Right ventricle myocardium inferior (tissue), 1 donor: Measurements from ENCODE around the gene NRAP. TPM values are rescaled to one million over a fixed set of nuclear protein-coding genes. Genes with fewer than 3 reads are reported as not detected.
A peak's percentile ranks its signal among the peaks of the same experiment; 100 is the strongest.

Source experiments
- ATAC-seq: fragments of 200-7000 bp; cut with Tn5 transposase; one replicate; pipeline ENCODE4 v1.9.1; 2020; ENCODE audit warnings: mild to moderate bottlenecking, moderate library complexity
- DNase-seq: peaks from one replicate; pipeline ENCODE4 v3.0.0; 2021; ENCODE audit errors: missing footprints
- intact Hi-C: fragments of 100-400 bp; cut with DNase I; formaldehyde crosslinking; loops from one replicate; pipeline ENCODE4 v1.11.0; 2022
- total RNA-seq: library from RNA; stranded (reverse); fragmentation: NEBNext Ultra II Directional; extraction: Animal tissue kit (Norgen Biotek cat#: 25700); gene quantifications from one replicate; pipeline ENCODE4 v1.2.1, GENCODE V29; 2021
- donor health status: DM: no; HTN: yes; CAD: no; lungs with severe emphysema.

Gene NRAP
- total RNA-seq, 1 donor from 2014 or later: 1,026 TPM

DNA sequence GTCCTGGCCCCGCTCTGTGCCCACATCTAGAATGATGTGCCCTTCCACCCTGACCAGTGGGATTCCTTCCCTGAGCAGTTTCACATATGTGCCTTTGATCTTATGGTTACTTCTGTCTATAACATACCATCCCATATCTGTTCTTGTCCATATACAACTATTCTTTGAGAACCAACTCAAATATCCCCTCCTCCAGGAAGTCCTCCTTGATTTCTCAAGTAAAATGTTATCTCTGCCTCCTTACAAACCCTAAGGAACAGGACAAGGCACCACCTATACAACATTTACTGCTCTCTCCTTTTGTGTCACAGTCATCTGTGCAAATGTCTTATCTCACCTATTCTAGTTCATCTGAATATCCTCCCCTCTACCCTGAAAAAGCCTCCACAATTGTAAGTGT lies 82.7 kb downstream of the NRAP start:
- DNase-seq: no peak
- no peak for ATAC-seq
- intact Hi-C loops: no loop called here

DNA sequence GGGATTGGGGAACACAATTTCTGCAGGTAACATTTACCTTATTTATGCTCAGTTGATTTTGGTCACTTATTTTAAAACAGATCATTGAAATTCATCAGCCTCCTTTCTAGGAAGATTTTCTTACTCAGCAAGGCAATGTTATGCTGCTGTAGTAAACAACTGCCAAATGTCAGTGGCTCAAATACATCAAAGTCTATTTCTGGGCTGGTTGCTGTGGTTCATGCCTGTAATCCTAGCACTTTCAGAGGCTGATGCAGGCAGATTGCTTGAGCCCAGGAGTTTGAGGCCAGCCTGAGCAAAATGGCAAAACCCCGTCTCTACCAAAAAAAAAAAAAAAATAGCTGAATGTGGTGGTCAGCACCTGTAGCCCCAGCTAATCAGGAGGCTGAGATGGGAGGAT lies 85.1 kb downstream of the NRAP start:
- intact Hi-C loops: no loop called here
- ATAC-seq: no peak
- no peak for DNase-seq

DNA sequence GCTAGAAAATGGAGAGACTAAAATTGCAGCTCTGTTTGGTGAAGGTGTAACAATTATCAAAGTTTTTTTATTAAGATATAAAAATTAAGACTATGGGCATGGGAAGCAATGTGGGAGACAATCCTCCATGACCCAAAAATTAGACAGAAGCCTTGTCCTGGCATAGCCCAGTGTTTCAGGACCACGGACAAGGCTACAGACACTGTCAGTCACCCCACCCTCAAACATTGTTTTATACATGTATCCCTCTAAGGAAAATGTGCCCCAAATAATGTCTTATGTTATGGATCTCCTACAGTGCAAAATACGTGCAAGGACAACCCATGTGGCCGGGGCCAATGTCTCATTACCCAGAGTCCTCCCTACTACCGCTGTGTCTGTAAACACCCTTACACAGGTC lies 87.0 kb downstream of the NRAP start:
- intact Hi-C loops: no loop called here
- no peak for ATAC-seq
- DNase-seq: no peak

DNA sequence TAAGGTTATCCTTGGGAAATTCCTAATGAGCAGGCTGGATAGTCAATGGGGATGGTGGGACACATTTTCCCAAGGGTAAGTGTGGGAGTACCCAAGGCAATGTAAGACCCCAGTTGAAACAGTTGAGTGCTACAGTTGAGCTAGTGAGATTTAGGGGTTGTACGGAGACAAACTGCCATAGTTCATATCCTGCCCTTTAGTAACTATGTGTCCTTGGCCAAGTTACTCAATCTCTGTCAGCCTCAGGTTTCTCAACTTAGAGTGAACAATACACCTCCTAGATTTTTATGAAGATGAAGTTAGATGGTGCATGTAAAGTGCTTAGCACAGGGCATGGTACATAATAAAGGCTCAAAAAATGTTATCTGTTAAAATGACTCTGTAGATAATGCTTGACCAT lies 90.5 kb downstream of the NRAP start:
- intact Hi-C loops: no loop called here
- ATAC-seq: no peak
- DNase-seq: no peak

DNA sequence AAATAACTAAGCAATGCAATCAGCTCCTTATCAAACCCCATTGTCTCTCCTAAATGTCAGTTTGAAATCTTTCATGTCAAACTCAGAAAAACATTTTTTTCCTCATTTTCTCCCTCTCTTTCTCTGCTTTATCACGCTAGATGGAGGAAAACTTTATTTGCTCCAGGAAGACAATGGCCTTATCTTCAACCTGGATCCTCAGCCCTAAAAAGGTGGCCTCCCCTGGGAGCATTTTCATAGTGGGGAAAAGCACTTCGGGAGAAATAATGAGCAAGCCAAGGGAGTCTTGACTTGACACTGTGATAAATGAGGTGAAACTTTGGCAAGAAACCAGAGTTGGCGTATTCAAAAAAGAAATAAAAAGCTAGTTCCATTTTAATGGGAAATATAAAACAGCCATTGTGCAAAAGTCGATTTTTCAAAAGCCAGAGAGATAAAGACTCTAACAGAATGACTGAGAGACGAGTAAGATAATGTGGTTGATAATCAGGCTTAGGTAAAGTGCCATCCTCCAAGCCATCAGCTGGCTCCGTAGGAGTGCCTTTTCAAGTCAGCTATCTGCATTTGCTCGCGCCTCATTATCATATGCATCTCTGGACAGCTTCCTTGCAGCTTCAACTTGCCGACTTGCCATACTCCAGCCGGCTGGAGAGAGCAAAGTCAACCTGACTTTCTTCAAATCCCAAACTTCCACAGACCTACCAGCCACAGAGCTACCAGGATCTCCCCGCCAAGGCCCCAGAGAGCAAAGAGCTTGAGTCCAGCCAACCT lies 91.1 kb downstream of the NRAP start:
- intact Hi-C loops: no loop called here
- DNase-seq (no peak), ATAC-seq (no peak)

DNA sequence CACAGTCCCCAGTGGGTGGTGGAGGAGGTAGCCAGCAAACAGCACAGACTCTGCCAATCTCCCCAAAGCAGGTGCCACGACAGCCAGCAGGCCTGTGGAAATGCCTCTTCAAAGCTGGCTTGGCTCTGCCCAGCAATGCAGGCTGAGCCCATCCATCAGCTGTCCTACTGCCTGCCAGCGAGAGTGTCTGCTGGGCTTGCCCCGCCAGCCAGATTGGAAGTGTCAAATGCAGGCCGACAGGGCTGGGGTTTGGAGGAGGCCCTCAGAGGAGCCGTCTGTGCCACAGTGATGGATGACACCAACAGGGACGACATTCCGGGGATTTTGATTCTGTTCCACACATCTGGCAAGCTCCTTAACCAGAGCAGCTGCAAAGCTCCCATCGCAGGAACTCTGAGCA lies 94.3 kb downstream of the NRAP start:
- intact Hi-C loops: no loop called here
- DNase-seq (peak; percentile 68), ATAC-seq (peak; percentile 84)

DNA sequence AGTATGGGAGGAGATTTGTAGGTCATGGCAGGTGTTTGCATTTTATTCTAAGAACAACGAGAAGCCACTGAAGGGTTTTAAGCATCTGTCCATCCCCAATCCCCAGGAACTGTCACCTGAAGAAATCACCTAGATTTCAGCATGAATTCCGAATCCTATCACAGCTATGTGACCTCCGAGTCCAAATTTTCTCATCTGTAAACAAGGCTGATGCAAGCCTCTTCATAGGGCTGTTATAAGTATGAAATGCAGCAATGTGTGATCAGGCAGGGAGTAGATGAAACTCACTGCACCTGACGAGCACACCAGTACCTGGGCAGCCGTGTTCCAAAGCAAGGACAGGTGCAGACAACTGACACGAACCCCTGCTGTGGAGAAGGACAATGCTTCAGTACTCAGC lies 97.0 kb downstream of the NRAP start:
- intact Hi-C loops: no loop called here
- ATAC-seq (no peak), DNase-seq (no peak)

- DNase-seq: no peak
- intact Hi-C loops: no loop called here
- ATAC-seq: no peak
Measured at GRCh38 chr10:113565364-113565763, 98.5 kb downstream of the NRAP start.

DNA sequence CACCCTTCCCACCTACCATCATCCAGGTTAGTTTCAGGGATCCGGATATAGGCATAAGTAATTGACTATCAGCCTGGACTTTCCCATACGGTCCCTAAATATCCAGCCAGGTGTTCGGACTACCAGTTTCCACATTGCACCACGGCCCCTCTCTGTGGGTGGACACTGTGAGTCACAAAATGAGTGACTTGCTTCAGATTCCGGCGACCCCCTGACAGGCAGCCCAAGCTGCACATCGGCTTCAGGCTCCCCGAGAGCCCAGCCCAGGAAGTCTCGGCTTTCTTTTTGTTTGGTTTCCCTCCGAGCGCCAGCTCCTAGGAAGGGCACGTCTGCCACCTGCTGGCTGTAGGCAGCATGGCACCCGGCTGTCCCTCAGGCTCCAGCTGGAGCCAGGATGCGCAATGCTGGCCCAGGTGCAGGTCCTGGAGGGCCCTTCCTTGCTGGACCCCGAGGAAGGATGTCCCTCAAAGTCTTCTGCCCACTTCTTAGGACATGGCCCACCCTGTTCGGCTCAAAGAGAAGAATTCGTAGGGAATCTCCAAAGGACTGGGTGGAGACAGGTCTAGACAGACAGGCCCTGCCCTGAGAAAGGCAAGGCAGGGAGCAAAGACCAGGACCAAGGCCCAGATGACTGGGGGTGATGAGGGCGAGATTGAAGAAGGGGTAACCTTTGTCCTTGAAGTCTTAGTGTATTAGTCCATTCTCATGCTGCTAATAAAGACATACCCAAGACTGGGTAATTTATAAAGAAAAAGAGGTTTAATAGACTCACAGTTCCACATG lies 100.3 kb downstream of the NRAP start:
- DNase-seq: peak; percentile 83
- intact Hi-C loops: no loop called here
- ATAC-seq: peak; percentile 78

DNA sequence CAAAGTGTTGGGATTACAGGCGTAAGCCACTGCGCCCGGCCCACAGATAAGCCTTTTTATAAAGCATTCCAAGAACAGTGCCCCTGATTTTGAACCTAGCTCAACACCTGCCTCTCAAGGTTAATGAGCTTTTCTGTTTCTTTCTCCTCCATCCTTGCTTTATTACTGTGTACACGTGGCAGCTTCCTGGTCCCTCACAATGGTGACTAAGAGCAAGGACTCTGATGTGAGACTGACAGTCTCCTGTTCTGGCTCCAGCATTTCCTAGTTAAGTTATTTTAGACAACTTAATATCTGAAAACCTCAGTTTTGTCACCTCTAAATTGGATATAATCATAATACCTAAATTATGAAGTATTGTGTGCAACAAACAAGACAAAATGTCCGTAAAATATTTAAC lies 101.1 kb downstream of the NRAP start:
- DNase-seq (no peak), ATAC-seq (no peak)
- intact Hi-C loops: no loop called here

DNA sequence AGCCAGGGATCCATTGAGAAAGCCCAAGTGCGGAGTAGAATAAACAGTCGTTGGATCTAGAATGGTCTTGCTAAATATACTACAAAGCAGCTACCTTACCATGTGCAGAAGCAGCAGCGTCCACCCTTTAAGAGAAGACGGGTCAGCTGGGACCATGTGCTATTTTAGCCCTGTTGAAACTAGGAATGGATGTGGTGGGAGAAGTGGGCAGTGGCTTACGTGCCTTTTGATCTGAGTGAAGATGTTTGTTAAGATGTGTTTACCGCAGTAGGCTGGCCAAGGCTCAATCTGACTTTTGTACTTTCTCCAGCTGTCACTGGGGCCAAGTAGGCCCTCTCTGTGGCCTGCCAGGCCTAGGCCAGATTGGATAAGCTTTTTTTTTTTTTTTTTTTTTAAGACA lies 101.8 kb downstream of the NRAP start:
- intact Hi-C loops: no loop called here
- ATAC-seq (peak; percentile 5), DNase-seq (no peak)

GRCh38 chr10:113561214-113561613 lies 102.6 kb downstream of the NRAP start:
- ATAC-seq (no peak), DNase-seq (no peak)
- intact Hi-C loops: no loop called here

- no peak for ATAC-seq
- intact Hi-C loops: no loop called here
- DNase-seq: no peak
Measured at GRCh38 chr10:113560071-113560470, 103.8 kb downstream of the NRAP start.

DNA sequence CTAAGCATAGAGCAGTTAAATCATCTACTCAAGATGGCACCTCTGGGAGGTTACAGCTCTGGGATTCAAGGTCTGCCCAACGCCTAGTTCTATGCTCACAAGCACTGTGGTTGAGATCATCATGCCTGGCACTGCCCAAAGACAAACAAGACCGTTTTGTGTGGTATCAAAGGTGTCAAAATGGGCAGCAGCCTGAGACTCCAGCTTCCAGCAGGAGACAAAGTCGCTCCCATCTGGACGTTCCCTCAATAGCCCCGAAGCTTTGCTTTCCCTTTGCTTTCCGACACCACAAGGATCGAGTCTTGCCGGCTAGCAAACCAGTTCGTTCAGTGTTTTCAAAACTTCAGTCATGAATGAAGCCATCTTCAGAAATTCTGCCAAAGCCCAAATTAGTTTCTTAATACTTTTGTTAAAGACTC lies 105.9 kb downstream of the NRAP start:
- no peak for ATAC-seq
- no peak for DNase-seq
- intact Hi-C loops: no loop called here

GRCh38 chr10:113557424-113557862 lies 106.4 kb downstream of the NRAP start:
- no peak for ATAC-seq
- intact Hi-C loops: no loop called here

DNA sequence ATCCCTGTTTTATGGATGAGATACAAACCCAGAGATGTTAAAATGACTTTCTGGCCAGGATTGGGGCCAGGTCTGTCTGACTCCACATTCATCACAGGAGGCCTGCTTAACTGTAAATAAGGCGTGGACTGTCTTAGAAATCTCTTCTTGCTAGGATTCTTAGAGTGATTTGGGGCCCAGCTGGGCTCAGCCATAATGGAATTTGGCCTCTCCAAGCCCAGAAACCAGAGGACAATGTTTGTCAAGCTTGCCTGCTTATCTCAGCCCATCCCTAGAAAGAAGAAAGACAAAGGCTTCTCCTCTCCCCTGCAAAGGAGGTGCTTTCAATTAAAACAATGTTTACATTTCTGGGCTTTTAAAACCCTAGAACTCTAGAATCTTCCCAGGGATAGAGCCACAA lies 108.1 kb downstream of the NRAP start:
- no peak for DNase-seq
- intact Hi-C loops: no loop called here
- no peak for ATAC-seq

More at GRCh38 chr10:113557424-113557862, 106.4 kb downstream of the NRAP start:
- DNase-seq: no peak

DNA sequence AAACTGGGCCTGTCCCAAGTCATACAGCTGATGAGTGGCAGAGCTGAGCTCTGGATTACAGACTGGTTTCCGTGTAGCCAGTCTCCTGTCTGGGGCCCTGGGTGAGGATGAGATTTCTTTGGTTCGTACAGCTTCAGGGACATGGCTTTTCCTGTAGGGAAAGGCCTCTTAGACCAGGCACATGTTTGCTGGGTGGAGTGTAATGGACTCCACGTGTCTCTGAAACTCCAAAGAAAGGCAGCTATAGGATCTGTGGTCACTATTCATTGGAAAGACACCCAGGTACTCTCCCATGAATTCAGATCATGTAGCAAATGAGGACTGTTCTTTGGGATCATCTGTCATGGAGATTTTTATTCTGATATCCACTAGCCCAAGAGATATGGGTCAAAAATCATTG lies 108.6 kb downstream of the NRAP start:
- DNase-seq: no peak
- no peak for ATAC-seq
- intact Hi-C loops: no loop called here

- intact Hi-C loops: no loop called here
- DNase-seq: no peak
- ATAC-seq: no peak
Measured at GRCh38 chr10:113554214-113554613, 109.6 kb downstream of the NRAP start.

DNA sequence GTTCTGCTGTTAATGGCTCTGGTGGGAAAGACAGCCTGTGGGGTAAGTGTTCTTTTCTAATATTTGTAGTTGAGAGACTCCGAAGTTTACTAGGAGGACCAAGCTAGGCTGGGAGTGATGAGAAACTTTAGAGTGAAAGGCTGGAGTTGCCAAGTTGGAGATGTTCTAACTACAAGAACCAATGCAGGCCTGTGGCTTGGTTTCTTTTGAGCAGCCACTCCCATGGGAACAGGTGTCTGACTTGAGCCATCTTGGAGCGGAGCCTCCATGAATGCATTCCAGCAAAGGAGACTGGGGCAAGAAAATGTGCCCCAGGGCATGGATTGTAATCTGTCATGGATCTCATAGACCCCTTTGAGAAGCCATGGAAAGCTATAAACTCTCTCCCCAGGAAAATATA lies 110.7 kb downstream of the NRAP start:
- ATAC-seq (no peak), DNase-seq (no peak)
- intact Hi-C loops: no loop called here

- DNase-seq (no peak), ATAC-seq (no peak)
- intact Hi-C loops: no loop called here
Measured at GRCh38 chr10:113552701-113553100, 111.1 kb downstream of the NRAP start, which contains the start of gene HABP2. HABP2 (plus strand) TSS chr10:113553053; CDS start chr10:113553122, 69 bp downstream.
